ENCODE measurements around the gene ABTB2.
A peak's percentile ranks its signal among the peaks of the same experiment; 100 is the strongest.

The ABTB2 gene

DNA sequence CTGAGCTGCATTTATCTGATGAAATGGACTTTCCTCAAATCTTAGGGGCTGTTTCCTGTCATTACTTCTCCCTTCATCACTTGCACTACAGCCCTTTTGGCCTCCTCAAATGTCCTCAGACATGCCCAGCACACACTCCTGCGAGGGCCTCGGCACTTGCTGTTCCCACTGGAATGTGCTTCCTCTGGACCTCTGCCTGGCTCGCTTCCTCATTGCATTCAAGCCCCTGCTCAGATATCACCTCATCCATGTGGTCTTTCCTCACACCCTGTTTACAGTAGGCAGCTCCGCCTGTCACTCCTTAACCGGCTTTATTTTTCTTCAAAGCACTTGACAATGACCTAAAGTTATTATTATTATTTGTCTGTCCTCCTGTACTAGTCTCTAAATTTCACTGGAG lies 243.3 kb downstream of the ABTB2 start:
- whole genome bisulfite sequencing = 97% methylated on average over 5 of the region's 5 CpGs
- Histone ChIP-seq H3K9me3 (ENCODE audit: insufficient read depth, low read depth, low read length) (no peaks in the 10 kb centered on the region), H3K4me1 (ENCODE audit: insufficient read depth, low read length) (no peaks in the 10 kb centered on the region), H3K36me3 (ENCODE audit: insufficient read depth, low read length) (peaks cover 98% of the 10 kb centered on the region), H3K27me3 (ENCODE audit: insufficient read depth, low read length) (no peaks in the 10 kb centered on the region), H3K4me3 (ENCODE audit: low read length) (no peak overlapping the region), H3K9ac (ENCODE audit: low read depth, low read length) (no peak overlapping the region), H3K27ac (ENCODE audit: low read depth, low read length) (no peak overlapping the region)

DNA sequence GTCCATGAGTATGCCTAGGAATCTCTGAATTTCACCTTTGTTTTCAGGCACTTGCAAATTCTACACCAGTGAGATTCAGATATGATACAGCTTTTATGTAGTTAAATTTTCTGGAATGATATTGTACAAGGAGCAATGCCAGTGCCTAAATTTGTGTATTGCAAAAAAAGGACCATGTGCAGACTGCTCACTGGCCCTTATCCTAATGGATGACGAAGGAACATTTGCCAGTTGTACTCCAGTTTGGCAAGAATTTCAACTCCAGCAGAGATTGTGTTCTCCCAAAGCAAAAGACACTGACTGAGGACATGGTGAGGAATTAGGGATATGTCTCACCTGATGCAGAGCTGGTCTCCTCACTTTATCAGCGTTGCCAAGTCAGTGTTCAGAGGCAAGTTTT lies 243.8 kb downstream of the ABTB2 start:
- peaks cover 98% of the 10 kb centered on the region for H3K36me3 ChIP-seq (ENCODE audit: insufficient read depth, low read length)
- no peak overlapping the region for H3K4me3 ChIP-seq (ENCODE audit: low read length)
- H3K27me3 ChIP-seq (ENCODE audit: insufficient read depth, low read length) = no peaks in the 10 kb centered on the region
- no peak overlapping the region for H3K9ac ChIP-seq (ENCODE audit: low read depth, low read length)
- H3K4me1 ChIP-seq (ENCODE audit: insufficient read depth, low read length) = no peaks in the 10 kb centered on the region
- no peak overlapping the region for H3K27ac ChIP-seq (ENCODE audit: low read depth, low read length)
- 95% methylated on average over 2 of the region's 2 CpGs for WGBS
- H3K9me3 ChIP-seq (ENCODE audit: insufficient read depth, low read depth, low read length) = no peaks in the 10 kb centered on the region

DNA sequence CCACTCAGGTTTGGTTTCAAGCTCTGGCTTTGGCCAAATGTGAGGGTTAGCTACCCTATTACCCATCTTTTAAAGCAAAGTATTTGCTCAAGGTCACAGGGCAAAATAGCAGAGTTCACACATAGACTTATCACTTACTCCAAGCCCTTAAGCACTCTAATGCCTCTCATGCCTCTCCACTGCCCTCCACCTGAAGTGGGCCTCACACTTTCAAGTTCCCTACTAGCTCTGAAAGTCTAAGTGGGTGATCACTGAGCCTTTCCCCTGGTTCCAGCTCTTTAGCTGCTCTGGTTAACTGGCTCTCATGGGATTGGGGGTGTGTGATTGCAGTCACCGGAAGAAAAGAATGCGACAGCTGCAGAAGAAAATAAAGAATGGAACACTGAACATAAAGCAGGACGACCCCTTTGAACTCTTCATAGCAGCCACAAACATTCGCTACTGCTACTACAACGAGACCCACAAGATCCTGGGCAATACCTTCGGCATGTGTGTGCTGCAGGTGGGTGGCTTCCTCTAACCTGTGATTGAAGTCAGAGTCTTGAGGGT lies 246.0 kb downstream of the ABTB2 start:
- Histone ChIP-seq H3K9me3 (ENCODE audit: insufficient read depth, low read depth, low read length) (no peaks in the 10 kb centered on the region), H3K4me3 (ENCODE audit: low read length) (no peak overlapping the region), H3K9ac (ENCODE audit: low read depth, low read length) (no peak overlapping the region), H3K27ac (ENCODE audit: low read depth, low read length) (no peak overlapping the region), H3K27me3 (ENCODE audit: insufficient read depth, low read length) (no peaks in the 10 kb centered on the region), H3K4me1 (ENCODE audit: insufficient read depth, low read length) (0 out of 2 replicates have a peak, but pooled peaks cover under 1% of the 10 kb centered on the region), H3K36me3 (ENCODE audit: insufficient read depth, low read length) (peaks cover 90% of the 10 kb centered on the region)
- 94% methylated on average over 6 of the region's 6 CpGs for WGBS

DNA sequence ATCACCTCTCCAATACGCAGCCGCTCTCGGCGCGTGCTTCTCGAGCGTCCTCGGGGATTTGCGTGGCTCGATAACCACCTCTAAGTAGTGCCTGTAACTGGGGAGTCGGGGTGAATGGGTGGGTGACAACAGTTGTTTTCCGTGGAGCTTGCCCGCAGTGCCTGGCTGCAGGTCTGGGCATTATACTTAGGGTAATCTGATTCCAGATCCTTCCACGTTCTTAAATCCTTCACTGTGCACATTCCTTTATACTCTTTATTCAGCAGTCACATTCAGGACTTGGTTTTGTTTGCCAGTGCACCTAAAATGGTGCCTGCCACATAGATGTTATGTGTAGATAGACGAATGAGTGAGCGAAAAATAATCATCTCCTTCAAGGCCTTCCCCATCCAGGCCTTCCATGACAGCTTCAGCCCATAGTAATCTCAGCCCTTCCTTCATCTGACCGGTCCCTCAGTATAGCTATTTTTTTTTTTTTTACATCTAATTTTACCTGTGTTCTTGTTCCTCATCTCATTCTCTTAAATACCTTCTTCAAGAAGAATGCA lies 251.8 kb downstream of the ABTB2 start:
- peak overlapping the region; percentile 72 for H3K4me3 ChIP-seq (ENCODE audit: low read length)
- H3K27me3 ChIP-seq (ENCODE audit: insufficient read depth, low read length) = no peaks in the 10 kb centered on the region
- H3K36me3 ChIP-seq (ENCODE audit: insufficient read depth, low read length) = peaks cover 46% of the 10 kb centered on the region
- peaks cover 7% of the 10 kb centered on the region; the same call in 1 of the 2 replicates for H3K4me1 ChIP-seq (ENCODE audit: insufficient read depth, low read length)
- 4% methylated on average over 17 of the region's 17 CpGs for WGBS
- H3K9me3 ChIP-seq (ENCODE audit: insufficient read depth, low read depth, low read length) = no peaks in the 10 kb centered on the region
- peak overlapping the region; percentile 91 for H3K9ac ChIP-seq (ENCODE audit: low read depth, low read length)
- H3K27ac ChIP-seq (ENCODE audit: low read depth, low read length) = peak overlapping the region; percentile 95

DNA sequence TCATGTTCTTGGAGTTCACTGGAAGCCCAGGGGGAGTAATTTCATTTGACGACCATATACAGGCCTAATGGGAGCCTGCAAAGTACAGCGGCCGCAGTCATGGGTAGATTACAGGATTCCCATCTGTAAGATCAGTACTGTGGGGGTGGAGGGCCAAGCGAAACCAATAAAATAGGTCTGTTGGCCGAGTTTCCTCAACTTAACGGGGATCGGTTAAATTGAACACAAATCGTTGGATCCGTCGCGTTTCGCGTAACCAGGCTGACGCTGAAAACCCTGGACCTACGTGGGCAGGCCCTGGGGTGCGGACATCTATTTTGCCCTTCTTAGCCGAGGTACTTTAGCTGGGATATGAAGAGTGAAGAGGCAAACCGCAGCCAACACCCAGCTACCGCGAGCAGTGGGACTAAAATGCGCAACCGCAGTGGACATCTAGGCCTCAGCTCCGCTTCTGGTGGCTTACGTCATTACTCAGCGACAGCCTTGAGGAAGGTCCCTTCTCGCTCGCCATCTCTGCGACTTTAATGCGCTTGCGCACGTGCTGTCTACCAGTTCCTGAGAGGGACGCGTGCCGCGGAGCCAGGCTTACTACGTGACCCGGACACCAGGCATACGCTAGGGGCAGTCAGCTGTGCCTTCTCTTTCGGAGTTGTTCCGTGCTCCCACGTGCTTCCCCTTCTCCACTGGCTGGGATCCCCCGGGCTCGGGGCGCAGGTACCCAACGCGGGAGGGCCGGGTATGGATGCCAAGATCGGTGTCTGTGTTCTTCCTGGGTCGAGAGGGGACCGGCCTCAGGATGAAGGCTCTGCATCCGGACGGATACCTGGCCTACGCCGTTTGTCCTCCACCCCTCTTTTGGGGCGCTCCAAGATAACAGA lies 252.5 kb downstream of the ABTB2 start, which contains the start of gene NAT10:
NAT10 (plus strand) TSS at position 551 of the 878 bp plus-strand sequence. CDS start 2,597 bp downstream, outside the sequence.
- H3K9ac ChIP-seq (ENCODE audit: low read depth, low read length) = peak within 1 kb of the TSS; percentile 91
- no peaks in the 10 kb centered on the region for H3K9me3 ChIP-seq (ENCODE audit: insufficient read depth, low read depth, low read length)
- peaks cover 7% of the 10 kb centered on the region; the same call in 1 of the 2 replicates for H3K4me1 ChIP-seq (ENCODE audit: insufficient read depth, low read length)
- H3K36me3 ChIP-seq (ENCODE audit: insufficient read depth, low read length) = peaks cover 46% of the 10 kb centered on the region
- WGBS = under 1% methylated on average over 55 of the region's 55 CpGs
- H3K4me3 ChIP-seq (ENCODE audit: low read length) = peak within 1 kb of the TSS; percentile 72
- H3K27me3 ChIP-seq (ENCODE audit: insufficient read depth, low read length) = no peaks in the 10 kb centered on the region
- H3K27ac ChIP-seq (ENCODE audit: low read depth, low read length) = peak within 1 kb of the TSS; percentile 95

- no peaks in the 10 kb centered on the region for H3K27me3 ChIP-seq (ENCODE audit: insufficient read depth, low read length)
- WGBS = 28% methylated on average over 6 of the region's 6 CpGs
- peak overlapping the region; percentile 95 for H3K27ac ChIP-seq (ENCODE audit: low read depth, low read length)
- peaks cover 46% of the 10 kb centered on the region for H3K36me3 ChIP-seq (ENCODE audit: insufficient read depth, low read length)
- peaks cover 7% of the 10 kb centered on the region; the same call in 1 of the 2 replicates for H3K4me1 ChIP-seq (ENCODE audit: insufficient read depth, low read length)
- peak overlapping the region; percentile 91 for H3K9ac ChIP-seq (ENCODE audit: low read depth, low read length)
- H3K9me3 ChIP-seq (ENCODE audit: insufficient read depth, low read depth, low read length) = no peaks in the 10 kb centered on the region
- H3K4me3 ChIP-seq (ENCODE audit: low read length) = peak overlapping the region; percentile 72
These were observed 253.1 kb downstream of the ABTB2 start for GRCh38 chr11:34104680-34105078.
